ENCODE measurements around the gene DPEP1. TPM values are rescaled to one million over a fixed set of nuclear protein-coding genes. Genes with fewer than 3 reads are reported as not detected.

DPEP1 gene
- total RNA-seq, 1 donor from 2014 or later: 13.4 TPM

DNA sequence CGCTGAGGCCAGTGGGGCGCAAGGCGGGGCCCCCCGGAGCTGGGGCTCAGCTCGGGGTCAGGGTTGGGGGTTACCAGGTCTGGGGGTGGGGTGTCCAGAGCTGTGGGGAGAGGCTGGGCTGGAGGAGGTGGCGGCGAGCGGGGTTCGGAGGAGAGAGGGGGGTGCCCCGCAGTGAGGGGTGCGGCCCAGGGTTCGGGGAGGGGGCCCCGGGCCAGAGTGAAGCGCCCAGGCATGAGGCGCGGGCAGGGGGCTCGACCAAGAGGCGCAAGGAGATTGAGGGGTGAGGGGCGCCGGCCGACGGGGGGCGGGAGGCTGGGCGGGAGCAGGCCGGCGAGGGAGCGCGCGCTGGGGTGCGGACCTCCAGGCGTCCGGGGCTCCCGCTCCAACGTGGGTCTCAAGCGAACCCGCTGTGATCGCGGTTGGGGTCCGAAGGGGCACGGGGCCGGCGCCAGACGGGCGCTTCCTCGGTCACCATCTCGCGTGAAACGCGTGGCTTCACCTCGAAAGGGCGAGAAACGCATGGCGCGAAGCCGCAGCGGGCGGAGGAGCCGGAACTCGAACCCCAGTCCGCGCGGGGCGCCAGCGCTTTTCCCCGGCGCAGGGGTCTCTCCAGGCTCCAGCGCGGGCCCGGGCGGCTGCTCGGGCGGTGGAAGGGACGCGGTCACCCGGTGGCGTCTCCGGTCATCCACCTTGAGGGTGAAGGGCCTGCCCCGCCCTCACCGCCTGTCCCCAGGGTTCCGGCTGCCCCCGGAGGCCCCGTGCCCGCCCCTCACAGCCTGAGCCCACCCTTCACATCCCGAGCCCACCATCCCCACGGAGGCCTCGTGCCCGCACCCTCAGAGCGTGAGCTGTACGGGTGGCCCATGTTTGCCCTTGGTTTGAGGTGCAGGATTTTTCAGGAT lies 37.0 kb upstream of the DPEP1 start:
- Mint-ChIP-seq H3K9me3 (no peaks in the 10 kb centered on the region), H3K27me3 (peaks cover 38% of the 10 kb centered on the region), H3K4me1 (ENCODE audit: unreplicated experiment) (peaks cover 14% of the 10 kb centered on the region), H3K4me3 (no peak overlapping the region), H3K27ac (no peak overlapping the region), H3K36me3 (no peaks in the 10 kb centered on the region)
- TF ChIP-seq, protein P1, sequence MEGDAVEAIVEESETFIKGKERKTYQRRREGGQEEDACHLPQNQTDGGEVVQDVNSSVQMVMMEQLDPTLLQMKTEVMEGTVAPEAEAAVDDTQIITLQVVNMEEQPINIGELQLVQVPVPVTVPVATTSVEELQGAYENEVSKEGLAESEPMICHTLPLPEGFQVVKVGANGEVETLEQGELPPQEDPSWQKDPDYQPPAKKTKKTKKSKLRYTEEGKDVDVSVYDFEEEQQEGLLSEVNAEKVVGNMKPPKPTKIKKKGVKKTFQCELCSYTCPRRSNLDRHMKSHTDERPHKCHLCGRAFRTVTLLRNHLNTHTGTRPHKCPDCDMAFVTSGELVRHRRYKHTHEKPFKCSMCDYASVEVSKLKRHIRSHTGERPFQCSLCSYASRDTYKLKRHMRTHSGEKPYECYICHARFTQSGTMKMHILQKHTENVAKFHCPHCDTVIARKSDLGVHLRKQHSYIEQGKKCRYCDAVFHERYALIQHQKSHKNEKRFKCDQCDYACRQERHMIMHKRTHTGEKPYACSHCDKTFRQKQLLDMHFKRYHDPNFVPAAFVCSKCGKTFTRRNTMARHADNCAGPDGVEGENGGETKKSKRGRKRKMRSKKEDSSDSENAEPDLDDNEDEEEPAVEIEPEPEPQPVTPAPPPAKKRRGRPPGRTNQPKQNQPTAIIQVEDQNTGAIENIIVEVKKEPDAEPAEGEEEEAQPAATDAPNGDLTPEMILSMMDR (conservative IDR thresholded peaks at IDR 0.05): no peak
- DNase-seq (ENCODE audit: extremely low spot score, unreplicated experiment): no peak

DNA sequence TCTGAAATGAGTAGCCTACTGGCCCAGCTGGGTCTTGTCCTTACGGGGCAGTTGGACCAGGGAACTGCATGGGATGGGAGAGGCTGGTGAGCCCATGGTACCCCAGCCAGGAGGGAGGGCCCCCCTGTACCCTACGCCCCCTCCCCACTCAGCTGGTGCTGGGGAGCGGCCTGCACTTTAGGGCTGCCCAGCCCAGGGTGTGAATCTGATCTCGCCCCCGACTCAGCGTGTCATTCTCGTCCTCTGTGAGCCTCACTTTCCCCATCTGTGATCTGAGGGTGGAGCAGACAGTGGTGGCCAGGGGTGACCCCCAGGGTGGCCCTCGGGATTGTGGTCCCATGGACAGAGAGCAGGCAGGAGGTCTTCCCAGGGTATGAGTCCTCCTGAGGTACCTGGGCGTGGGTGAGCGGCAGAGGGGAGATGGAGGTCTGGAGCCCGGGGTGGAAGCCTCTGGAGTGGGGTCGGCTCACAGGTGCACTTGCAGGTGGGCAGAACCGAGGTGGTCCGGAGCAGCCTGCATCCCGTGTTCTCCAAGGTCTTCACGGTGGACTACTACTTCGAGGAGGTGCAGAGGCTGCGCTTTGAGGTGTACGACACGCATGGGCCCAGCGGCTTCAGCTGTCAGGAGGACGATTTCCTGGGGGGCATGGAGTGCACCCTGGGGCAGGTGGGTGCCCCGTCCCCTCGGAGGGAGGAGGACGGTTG lies 36.2 kb upstream of the DPEP1 start:
- Mint-ChIP-seq H3K27ac (no peak overlapping the region), H3K4me3 (no peak overlapping the region), H3K4me1 (ENCODE audit: unreplicated experiment) (peaks cover 9% of the 10 kb centered on the region), H3K27me3 (peaks cover 32% of the 10 kb centered on the region), H3K9me3 (no peaks in the 10 kb centered on the region), H3K36me3 (no peaks in the 10 kb centered on the region)
- TF ChIP-seq, protein P1 (conservative IDR thresholded peaks at IDR 0.05): no peak
- DNase-seq (ENCODE audit: extremely low spot score, unreplicated experiment): no peak

DNA sequence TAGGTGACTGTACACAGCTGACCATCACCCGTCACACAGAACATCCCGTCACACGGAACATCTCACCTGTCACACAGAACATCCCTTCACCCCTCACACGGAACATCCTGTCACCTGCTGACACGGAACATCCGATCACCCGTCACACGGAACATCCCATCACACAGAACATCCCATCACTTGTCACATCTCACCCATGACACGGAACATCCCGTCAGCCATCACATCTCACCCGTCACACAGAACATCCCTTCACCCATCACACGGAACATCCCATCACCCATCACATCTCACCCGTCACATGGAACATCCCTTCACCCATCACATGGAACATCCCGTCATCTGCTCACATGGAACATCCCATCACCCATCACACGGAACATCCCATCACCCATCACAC lies 34.1 kb upstream of the DPEP1 start:
- H3K27me3 Mint-ChIP-seq: peaks cover 16% of the 10 kb centered on the region
- H3K36me3 Mint-ChIP-seq: no peaks in the 10 kb centered on the region
- TF ChIP-seq, protein P1 (conservative IDR thresholded peaks at IDR 0.05): no peak
- no peak overlapping the region for H3K27ac Mint-ChIP-seq
- DNase-seq (ENCODE audit: extremely low spot score, unreplicated experiment): no peak
- H3K9me3 Mint-ChIP-seq: no peaks in the 10 kb centered on the region
- H3K4me1 Mint-ChIP-seq (ENCODE audit: unreplicated experiment): no peaks in the 10 kb centered on the region
- H3K4me3 Mint-ChIP-seq: no peak overlapping the region

DNA sequence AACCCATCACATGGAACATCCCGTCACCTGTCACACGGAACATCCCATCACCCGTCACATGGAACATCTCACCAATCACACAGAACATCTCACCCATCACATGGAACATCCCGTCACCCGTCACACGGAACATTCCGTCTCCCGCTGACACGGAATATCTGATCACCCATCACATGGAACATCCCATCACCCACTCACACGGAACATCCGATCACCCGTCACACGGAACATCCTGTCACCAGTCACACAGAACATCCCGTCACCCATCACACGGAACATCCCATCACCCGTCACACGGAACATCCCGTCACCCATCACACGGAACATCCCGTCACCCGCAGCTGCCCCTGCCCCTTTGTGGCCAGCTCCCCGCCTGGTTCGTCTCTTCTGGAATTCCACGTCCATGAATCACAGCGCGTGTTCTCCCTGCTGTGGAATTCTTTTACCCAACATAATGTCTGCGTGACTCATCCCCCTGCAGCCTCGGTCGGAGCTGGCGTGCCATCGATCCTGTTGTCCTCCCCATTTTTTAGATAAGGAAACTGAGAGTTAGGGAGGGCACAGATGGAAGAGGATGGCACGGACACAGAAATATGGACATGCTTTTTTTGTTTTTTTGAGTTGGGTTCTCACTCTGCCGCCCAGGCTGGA lies 32.3 kb upstream of the DPEP1 start:
- no peak for DNase-seq (ENCODE audit: extremely low spot score, unreplicated experiment)
- Mint-ChIP-seq H3K9me3 (no peaks in the 10 kb centered on the region), H3K27me3 (peaks cover 16% of the 10 kb centered on the region)

More for the DNA sequence above, 32.3 kb upstream of the DPEP1 start:
- H3K4me1 Mint-ChIP-seq (ENCODE audit: unreplicated experiment): no peaks in the 10 kb centered on the region
- no peaks in the 10 kb centered on the region for H3K36me3 Mint-ChIP-seq
- TF ChIP-seq, protein P1 (conservative IDR thresholded peaks at IDR 0.05): no peak
- no peak overlapping the region for H3K27ac Mint-ChIP-seq
- H3K4me3 Mint-ChIP-seq: no peak overlapping the region
